Neuronal stem cell (in vitro differentiated cells): ENCODE results near the gene MIPEP.

Experiments used
- DNase-seq: peaks from one replicate; pipeline ENCODE4 v3.0.0-alpha.2; 2013; ENCODE audit warnings: low spot score
- H2AFZ ChIP-seq: one replicate; pipeline ENCODE4 v1.6.1; 2013; ENCODE audit warnings: mild to moderate bottlenecking, low read length, inconsistent platforms
- H2AK5ac ChIP-seq: 2 replicates; pipeline ENCODE4 v1.6.1; 2013; ENCODE audit warnings: low read depth, mild to moderate bottlenecking, inconsistent platforms, low read length, moderate library complexity, mixed read lengths
- H2BK120ac ChIP-seq: 2 replicates; pipeline ENCODE4 v1.6.1; 2013; ENCODE audit warnings: low read depth, mild to moderate bottlenecking, inconsistent platforms, low read length, moderate library complexity, mixed read lengths
- H2BK12ac ChIP-seq: one replicate; pipeline ENCODE4 v1.6.1; 2013; ENCODE audit warnings: low read length, inconsistent platforms
- H2BK15ac ChIP-seq: 2 replicates; pipeline ENCODE4 v1.6.1; 2013; ENCODE audit warnings: mild to moderate bottlenecking, low read length, inconsistent platforms, mixed read lengths
- H2BK5ac ChIP-seq: one replicate; pipeline ENCODE4 v1.6.1; 2013; ENCODE audit warnings: inconsistent platforms, mild to moderate bottlenecking, low read length, moderate library complexity
- H3K14ac ChIP-seq: one replicate; pipeline ENCODE4 v1.6.1; 2013; ENCODE audit warnings: low read length, inconsistent platforms
- H3K18ac ChIP-seq: 2 replicates; pipeline ENCODE4 v1.6.1; 2013; ENCODE audit warnings: low read length, inconsistent platforms
- H3K23ac ChIP-seq: 2 replicates; pipeline ENCODE4 v1.6.1; 2013; ENCODE audit warnings: low read depth, mild to moderate bottlenecking, mixed read lengths, low read length, inconsistent platforms; ENCODE audit not compliant: poor library complexity
- H3K27ac ChIP-seq: replicated peaks from 3 replicates; pipeline ENCODE4 v1.5.1; 2013; ENCODE audit warnings: low read length, inconsistent platforms
- H3K27me3 ChIP-seq, 3 experiments: 2 replicates each; pipeline ENCODE4 v1.6.1; 2013; ENCODE audit warnings: low read length in 3 of 3, mild to moderate bottlenecking in 2 of 3, inconsistent platforms in 1 of 3, low read depth in 1 of 3, mixed read lengths in 1 of 3, moderate library complexity in 1 of 3; ENCODE audit not compliant: control insufficient read depth in 3 of 3, insufficient read depth in 3 of 3
- H3K36me3 ChIP-seq, 2 donors: replicated peaks in 1 of 2; 2 replicates each; pipeline ENCODE4 v1.6.1; 2013; ENCODE audit warnings: low read length in 2 of 2; ENCODE audit not compliant: control insufficient read depth in 2 of 2, insufficient read depth in 2 of 2
- H3K4ac ChIP-seq: 2 replicates; pipeline ENCODE4 v1.6.1; 2013; ENCODE audit warnings: inconsistent platforms, mild to moderate bottlenecking, low read length, moderate library complexity
- H3K4me1 ChIP-seq, 2 donors: 1 replicate in 1 of 2; 2 replicates in 1 of 2; pipeline ENCODE4 v1.6.1; 2013; ENCODE audit warnings: low read length in 2 of 2, low read depth in 1 of 2; ENCODE audit not compliant: control insufficient read depth in 2 of 2, insufficient read depth in 1 of 2
- H3K4me2 ChIP-seq: one replicate; pipeline ENCODE4 v1.6.1; 2013; ENCODE audit warnings: mild to moderate bottlenecking, low read length, inconsistent platforms; ENCODE audit not compliant: insufficient read depth, poor library complexity, severe bottlenecking
- H3K4me3 ChIP-seq, 2 donors: 2 replicates each; pipeline ENCODE4 v1.5.1; 2013; ENCODE audit warnings: low read length in 2 of 2, mild to moderate bottlenecking in 2 of 2, inconsistent platforms in 1 of 2, moderate library complexity in 1 of 2
- H3K79me1 ChIP-seq: one replicate; pipeline ENCODE4 v1.6.1; 2013; ENCODE audit warnings: low read depth, mild to moderate bottlenecking, inconsistent platforms, low read length, moderate library complexity
- H3K9ac ChIP-seq: one replicate; pipeline ENCODE4 v1.6.1; 2013; ENCODE audit warnings: mild to moderate bottlenecking, low read depth, low read length, inconsistent platforms; ENCODE audit not compliant: poor library complexity
- H3K9me3 ChIP-seq, 2 donors: replicated peaks in 1 of 2; 2 replicates each; pipeline versions ENCODE3 to v1.6.1; 2013; ENCODE audit warnings: low read length in 2 of 2, mild to moderate bottlenecking in 2 of 2, inconsistent platforms in 1 of 2, low read depth in 1 of 2, mixed read lengths in 1 of 2, moderate library complexity in 1 of 2; ENCODE audit not compliant: control insufficient read depth in 2 of 2, insufficient read depth in 1 of 2
- H4K8ac ChIP-seq: one replicate; pipeline ENCODE4 v1.6.1; 2013; ENCODE audit warnings: low read depth, mild to moderate bottlenecking, inconsistent platforms, low read length, moderate library complexity
- H4K91ac ChIP-seq: one replicate; pipeline ENCODE4 v1.6.1; 2013; ENCODE audit warnings: low read length, low read depth, mild to moderate bottlenecking, inconsistent platforms; ENCODE audit not compliant: poor library complexity
- WGBS, 2 donors: extraction: QIAGEN DNeasy Blood & Tissue Kit; methylation state at CpG; one replicate each; pipeline ENCODE4 v1.1.7; 2013; ENCODE audit warnings: missing lambda C conversion rate in 2 of 2, mixed read lengths in 1 of 2; ENCODE audit not compliant: insufficient read length in 2 of 2, insufficient replicate concordance in 1 of 2; ENCODE audit errors: extremely low coverage in 2 of 2; 5-methylcytosine and 5-hydroxymethylcytosine counted together

Gene MIPEP

GRCh38 chr13:23778879-23779278, 110.3 kb downstream of the MIPEP start:
- Histone ChIP-seq H3K27me3 (no peaks in the 10 kb centered on the region), H3K79me1 (no peaks in the 10 kb centered on the region), H3K9me3 (peaks cover 0 to 7% of the 10 kb centered on the region in 2 donors), H3K4me2 (no peak overlapping the region), H3K9ac (no peak overlapping the region), H4K91ac (no peak overlapping the region), H3K36me3 (no peaks in the 10 kb centered on the region), H3K4ac (no peak overlapping the region), H4K8ac (no peak overlapping the region), H2AK5ac (no peak overlapping the region), H2BK12ac (no peak overlapping the region), H2BK120ac (no peak overlapping the region), H2AFZ (no peak overlapping the region), H3K23ac (no peak overlapping the region), H2BK15ac (no peak overlapping the region), H3K4me1 (no peaks in the 10 kb centered on the region), H3K4me3 (no peak overlapping the region), H3K18ac (no peak overlapping the region), H2BK5ac (no peak overlapping the region), H3K14ac (no peak overlapping the region), H3K27ac (no peak overlapping the region)
- no CpG with 5 or more reads among the region's 1 CpG for WGBS, 2 donors
- DNase-seq = no peak

DNA sequence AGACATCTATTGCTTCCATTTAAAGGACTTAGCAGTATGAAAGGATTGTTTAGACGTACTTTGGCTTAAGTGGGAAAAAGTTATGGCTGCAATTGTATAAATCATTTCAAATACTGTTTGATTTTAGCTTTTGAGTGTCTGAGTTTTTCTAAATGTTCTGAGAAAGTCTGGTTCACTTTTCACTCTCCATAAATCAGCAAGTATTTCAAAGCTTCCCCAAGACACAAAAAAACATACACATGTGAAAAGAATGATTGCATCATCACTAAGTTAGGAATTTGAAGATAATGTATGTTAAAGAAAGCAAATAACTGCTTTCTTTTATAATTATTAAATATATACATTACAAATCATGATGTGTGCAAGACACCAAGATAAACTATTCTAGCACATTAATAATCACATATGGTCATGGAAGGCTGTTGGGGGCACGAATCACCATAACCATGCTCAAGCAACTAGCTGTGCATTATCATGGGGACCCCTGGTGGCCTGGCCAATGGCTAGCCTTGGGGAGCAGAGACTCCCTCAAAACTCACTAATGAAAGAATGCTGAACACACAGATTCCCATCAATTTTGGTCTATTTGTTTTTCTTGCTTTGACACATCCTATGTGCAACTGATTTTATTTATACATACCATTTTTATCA, 111.1 kb downstream of the MIPEP start:
- H3K4me2 ChIP-seq = no peak overlapping the region
- no peak overlapping the region for H4K8ac ChIP-seq
- no peak overlapping the region for H3K23ac ChIP-seq
- H2BK5ac ChIP-seq = no peak overlapping the region
- no peaks in the 10 kb centered on the region for H3K36me3 ChIP-seq
- H3K9ac ChIP-seq = no peak overlapping the region
- H2AFZ ChIP-seq = no peak overlapping the region
- H2BK120ac ChIP-seq = no peak overlapping the region
- DNase-seq = no peak
- WGBS, 2 donors = no CpG with 5 or more reads among the region's 2 CpGs
- peaks cover 0 to 7% of the 10 kb centered on the region in 2 donors for H3K9me3 ChIP-seq
- H3K14ac ChIP-seq = no peak overlapping the region
- no peak overlapping the region for H3K27ac ChIP-seq
- no peak overlapping the region for H2BK12ac ChIP-seq
- no peaks in the 10 kb centered on the region for H3K79me1 ChIP-seq
- H2AK5ac ChIP-seq = no peak overlapping the region
- H3K4me1 ChIP-seq = no peaks in the 10 kb centered on the region
- H3K4ac ChIP-seq = no peak overlapping the region
- no peak overlapping the region for H3K18ac ChIP-seq
- no peak overlapping the region for H4K91ac ChIP-seq
- H2BK15ac ChIP-seq = no peak overlapping the region
- H3K27me3 ChIP-seq = no peaks in the 10 kb centered on the region
- H3K4me3 ChIP-seq = no peak overlapping the region

DNA sequence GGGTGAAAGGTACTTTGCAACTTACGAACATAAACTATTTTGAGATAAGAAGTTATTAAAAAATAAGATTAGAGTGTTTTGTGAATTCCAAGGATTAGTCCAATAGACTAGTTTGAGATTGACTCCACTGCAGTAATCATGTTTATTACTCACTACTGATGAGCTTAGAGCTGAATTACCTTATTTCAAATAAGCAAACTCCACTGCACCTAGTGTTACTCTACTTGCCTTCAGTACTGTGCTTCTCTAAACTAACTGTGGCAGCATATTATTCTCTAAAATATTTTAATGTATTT, 111.7 kb downstream of the MIPEP start:
- Histone ChIP-seq H4K91ac (no peak overlapping the region), H3K4me1 (no peaks in the 10 kb centered on the region), H3K18ac (no peak overlapping the region), H4K8ac (no peak overlapping the region), H2AFZ (no peak overlapping the region), H3K14ac (no peak overlapping the region), H2BK12ac (no peak overlapping the region), H3K9me3 (peaks cover 0 to 7% of the 10 kb centered on the region in 2 donors), H2AK5ac (no peak overlapping the region), H3K27ac (no peak overlapping the region), H3K4ac (no peak overlapping the region), H2BK120ac (no peak overlapping the region), H2BK15ac (no peak overlapping the region), H3K4me3 (no peak overlapping the region), H3K36me3 (no peaks in the 10 kb centered on the region), H3K9ac (no peak overlapping the region), H3K4me2 (no peak overlapping the region), H3K23ac (no peak overlapping the region), H2BK5ac (no peak overlapping the region), H3K79me1 (no peaks in the 10 kb centered on the region), H3K27me3 (no peaks in the 10 kb centered on the region)
- DNase-seq = no peak
- no CpG with 5 or more reads among the region's 1 CpG for WGBS, 2 donors

DNA sequence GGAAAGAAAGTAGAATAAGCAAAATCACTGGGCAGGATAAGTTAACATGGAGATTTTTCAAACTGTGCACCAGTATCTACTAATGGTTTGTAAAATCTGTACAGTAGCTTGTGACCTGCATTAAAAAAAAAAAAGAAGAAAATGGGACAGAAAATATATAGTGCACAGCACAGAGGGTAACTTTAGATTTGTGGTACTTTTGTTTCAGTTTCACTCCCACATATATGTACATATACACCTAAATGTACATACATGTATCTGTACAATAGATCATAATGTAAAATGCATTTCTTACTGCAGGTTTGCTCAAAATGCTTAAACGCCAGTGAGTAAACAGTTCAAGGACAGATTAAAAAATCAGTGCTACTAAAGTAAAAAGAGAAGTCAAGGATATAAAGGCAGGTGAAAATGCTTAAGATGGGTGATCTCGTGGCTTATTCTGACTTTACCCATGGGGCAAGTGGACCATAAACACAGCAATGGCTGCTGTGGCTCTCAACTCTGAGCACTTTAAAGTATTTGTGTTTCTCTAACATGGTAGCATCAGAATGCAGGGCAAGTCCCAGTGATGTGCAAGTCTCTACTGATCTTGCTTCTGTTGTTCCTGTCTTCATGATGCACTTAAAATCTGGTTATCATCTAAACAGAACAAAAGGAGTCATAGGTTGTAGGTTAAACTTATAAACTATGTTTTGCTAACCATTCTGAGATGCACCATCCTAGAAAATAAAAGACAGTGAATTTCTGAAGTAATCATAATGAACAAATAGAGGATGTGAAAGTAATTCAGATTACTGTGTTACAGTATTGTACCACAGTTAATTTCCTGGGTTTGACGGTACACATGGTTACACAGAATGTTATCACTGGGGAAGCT, 112.3 kb downstream of the MIPEP start:
- no peak overlapping the region for H2BK12ac ChIP-seq
- no peaks in the 10 kb centered on the region for H3K4me1 ChIP-seq
- no peak overlapping the region for H2BK15ac ChIP-seq
- H3K4ac ChIP-seq = no peak overlapping the region
- H3K18ac ChIP-seq = no peak overlapping the region
- H3K4me2 ChIP-seq = no peak overlapping the region
- no peak overlapping the region for H3K23ac ChIP-seq
- no peak overlapping the region for H2BK5ac ChIP-seq
- no peak overlapping the region for H3K9ac ChIP-seq
- H3K9me3 ChIP-seq = peaks cover 0 to 7% of the 10 kb centered on the region in 2 donors
- H3K4me3 ChIP-seq = no peak overlapping the region
- H3K27me3 ChIP-seq = no peaks in the 10 kb centered on the region
- H3K14ac ChIP-seq = no peak overlapping the region
- H2BK120ac ChIP-seq = no peak overlapping the region
- H3K27ac ChIP-seq = no peak overlapping the region
- WGBS, 2 donors = no CpG with 5 or more reads among the region's 3 CpGs
- H4K8ac ChIP-seq = no peak overlapping the region
- H3K79me1 ChIP-seq = no peaks in the 10 kb centered on the region
- H4K91ac ChIP-seq = no peak overlapping the region
- H2AFZ ChIP-seq = no peak overlapping the region
- no peak for DNase-seq
- H2AK5ac ChIP-seq = no peak overlapping the region
- no peaks in the 10 kb centered on the region for H3K36me3 ChIP-seq
